Measurements from ENCODE around the gene SCARF2. TPM values are rescaled to one million over a fixed set of nuclear protein-coding genes. Genes with fewer than 3 reads are reported as not detected.

SCARF2 gene
- total and polyA plus RNA-seq, 2 of the 13 experiments (the other 11 are each of a cell fraction or from before 2014, with no cell fraction given): 3.3 to 6.2 TPM

GRCh38 chr22:20456064-20456721 is 18.6 kb upstream of the SCARF2 start (continued):
- TF ChIP-seq TFE3 (CRISPR knock-in tag; IDR thresholded peaks at IDR 0.05): no peak
- TF ChIP-seq, protein P1, sequence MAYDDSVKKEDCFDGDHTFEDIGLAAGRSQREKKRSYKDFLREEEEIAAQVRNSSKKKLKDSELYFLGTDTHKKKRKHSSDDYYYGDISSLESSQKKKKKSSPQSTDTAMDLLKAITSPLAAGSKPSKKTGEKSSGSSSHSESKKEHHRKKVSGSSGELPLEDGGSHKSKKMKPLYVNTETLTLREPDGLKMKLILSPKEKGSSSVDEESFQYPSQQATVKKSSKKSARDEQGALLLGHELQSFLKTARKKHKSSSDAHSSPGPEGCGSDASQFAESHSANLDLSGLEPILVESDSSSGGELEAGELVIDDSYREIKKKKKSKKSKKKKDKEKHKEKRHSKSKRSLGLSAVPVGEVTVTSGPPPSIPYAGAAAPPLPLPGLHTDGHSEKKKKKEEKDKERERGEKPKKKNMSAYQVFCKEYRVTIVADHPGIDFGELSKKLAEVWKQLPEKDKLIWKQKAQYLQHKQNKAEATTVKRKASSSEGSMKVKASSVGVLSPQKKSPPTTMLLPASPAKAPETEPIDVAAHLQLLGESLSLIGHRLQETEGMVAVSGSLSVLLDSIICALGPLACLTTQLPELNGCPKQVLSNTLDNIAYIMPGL (CRISPR knock-in tag; IDR thresholded peaks at IDR 0.05; ENCODE audit: borderline replicate concordance in 1 of 2, low read depth in 1 of 2): peak; percentile 43 to 53; a peak in 1 of 4 replicates
- TF ChIP-seq ZNF644 (CRISPR knock-in tag; IDR thresholded peaks at IDR 0.05; ENCODE audit: low read depth): no peak
- no peak for TF ChIP-seq ZC3H13 (CRISPR knock-in tag; IDR thresholded peaks at IDR 0.05)
- TF ChIP-seq DNMT1 (CRISPR knock-in tag; IDR thresholded peaks at IDR 0.05): no peak
- no peak for TF ChIP-seq ZNF24 (IDR thresholded peaks at IDR 0.05)
- no peak for TF ChIP-seq PLRG1 (conservative IDR thresholded peaks at IDR 0.05)
- TF ChIP-seq, protein P2, sequence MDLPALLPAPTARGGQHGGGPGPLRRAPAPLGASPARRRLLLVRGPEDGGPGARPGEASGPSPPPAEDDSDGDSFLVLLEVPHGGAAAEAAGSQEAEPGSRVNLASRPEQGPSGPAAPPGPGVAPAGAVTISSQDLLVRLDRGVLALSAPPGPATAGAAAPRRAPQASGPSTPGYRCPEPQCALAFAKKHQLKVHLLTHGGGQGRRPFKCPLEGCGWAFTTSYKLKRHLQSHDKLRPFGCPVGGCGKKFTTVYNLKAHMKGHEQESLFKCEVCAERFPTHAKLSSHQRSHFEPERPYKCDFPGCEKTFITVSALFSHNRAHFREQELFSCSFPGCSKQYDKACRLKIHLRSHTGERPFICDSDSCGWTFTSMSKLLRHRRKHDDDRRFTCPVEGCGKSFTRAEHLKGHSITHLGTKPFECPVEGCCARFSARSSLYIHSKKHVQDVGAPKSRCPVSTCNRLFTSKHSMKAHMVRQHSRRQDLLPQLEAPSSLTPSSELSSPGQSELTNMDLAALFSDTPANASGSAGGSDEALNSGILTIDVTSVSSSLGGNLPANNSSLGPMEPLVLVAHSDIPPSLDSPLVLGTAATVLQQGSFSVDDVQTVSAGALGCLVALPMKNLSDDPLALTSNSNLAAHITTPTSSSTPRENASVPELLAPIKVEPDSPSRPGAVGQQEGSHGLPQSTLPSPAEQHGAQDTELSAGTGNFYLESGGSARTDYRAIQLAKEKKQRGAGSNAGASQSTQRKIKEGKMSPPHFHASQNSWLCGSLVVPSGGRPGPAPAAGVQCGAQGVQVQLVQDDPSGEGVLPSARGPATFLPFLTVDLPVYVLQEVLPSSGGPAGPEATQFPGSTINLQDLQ (CRISPR knock-in tag; IDR thresholded peaks at IDR 0.05): no peak
- TF ChIP-seq CHCHD3 (CRISPR knock-in tag; IDR thresholded peaks at IDR 0.05): no peak
- TF ChIP-seq SNAPC5 (CRISPR knock-in tag; IDR thresholded peaks at IDR 0.05; ENCODE audit: borderline replicate concordance): no peak
- no peak for TF ChIP-seq ZNF775 (CRISPR knock-in tag; IDR thresholded peaks at IDR 0.05; ENCODE audit: borderline replicate concordance)
- TF ChIP-seq ARNTL (CRISPR knock-in tag; IDR thresholded peaks at IDR 0.05): no peak
- no peak for TF ChIP-seq SOX6 (IDR thresholded peaks at IDR 0.05)
- TF ChIP-seq SOX6 (CRISPR knock-in tag; IDR thresholded peaks at IDR 0.05): no peak
- TF ChIP-seq, protein P3, sequence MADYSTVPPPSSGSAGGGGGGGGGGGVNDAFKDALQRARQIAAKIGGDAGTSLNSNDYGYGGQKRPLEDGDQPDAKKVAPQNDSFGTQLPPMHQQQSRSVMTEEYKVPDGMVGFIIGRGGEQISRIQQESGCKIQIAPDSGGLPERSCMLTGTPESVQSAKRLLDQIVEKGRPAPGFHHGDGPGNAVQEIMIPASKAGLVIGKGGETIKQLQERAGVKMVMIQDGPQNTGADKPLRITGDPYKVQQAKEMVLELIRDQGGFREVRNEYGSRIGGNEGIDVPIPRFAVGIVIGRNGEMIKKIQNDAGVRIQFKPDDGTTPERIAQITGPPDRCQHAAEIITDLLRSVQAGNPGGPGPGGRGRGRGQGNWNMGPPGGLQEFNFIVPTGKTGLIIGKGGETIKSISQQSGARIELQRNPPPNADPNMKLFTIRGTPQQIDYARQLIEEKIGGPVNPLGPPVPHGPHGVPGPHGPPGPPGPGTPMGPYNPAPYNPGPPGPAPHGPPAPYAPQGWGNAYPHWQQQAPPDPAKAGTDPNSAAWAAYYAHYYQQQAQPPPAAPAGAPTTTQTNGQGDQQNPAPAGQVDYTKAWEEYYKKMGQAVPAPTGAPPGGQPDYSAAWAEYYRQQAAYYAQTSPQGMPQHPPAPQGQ (CRISPR knock-in tag; IDR thresholded peaks at IDR 0.05; ENCODE audit: borderline replicate concordance): no peak
- TF ChIP-seq RBFOX2 (IDR thresholded peaks at IDR 0.05; ENCODE audit: low read depth, low read length): no peak
- no peak for TF ChIP-seq ZNF431 (CRISPR knock-in tag; IDR thresholded peaks at IDR 0.05; ENCODE audit: borderline replicate concordance, low read depth)
- TF ChIP-seq TARDBP (CRISPR knock-in tag; IDR thresholded peaks at IDR 0.05): no peak
- no peak for TF ChIP-seq HOXA9 (CRISPR knock-in tag; IDR thresholded peaks at IDR 0.05; ENCODE audit: borderline replicate concordance)
- no peak for TF ChIP-seq SETDB1 (CRISPR knock-in tag; IDR thresholded peaks at IDR 0.05; ENCODE audit: borderline replicate concordance)
- no peak for TF ChIP-seq ZNF232 (CRISPR knock-in tag; IDR thresholded peaks at IDR 0.05; ENCODE audit: borderline replicate concordance)
- no peak for TF ChIP-seq KLF12 (CRISPR knock-in tag; IDR thresholded peaks at IDR 0.05; ENCODE audit: borderline replicate concordance)
- no peak for TF ChIP-seq ZNF230 (CRISPR knock-in tag; IDR thresholded peaks at IDR 0.05)

All from HepG2 (cell line).